IPS-18c (cell line): ENCODE results near the gene GPX2.

Source experiments
- H3K4me3 ChIP-seq: 2 replicates; pipeline ENCODE4 v1.7.0; 2013; ENCODE audit warnings: low read depth, mild to moderate bottlenecking, low read length, moderate library complexity; ENCODE audit not compliant: insufficient read depth
- H3K9me3 ChIP-seq: one replicate; pipeline ENCODE4 v1.6.1; 2013; ENCODE audit warnings: mild to moderate bottlenecking, low read length, moderate library complexity; ENCODE audit not compliant: control insufficient read depth, insufficient read depth

Gene GPX2

GRCh38 chr14:64947710-64948611, 5.4 kb upstream of the GPX2 start:
- Histone ChIP-seq H3K4me3 (no peak overlapping the region), H3K9me3 (no peaks in the 10 kb centered on the region)

- no peaks in the 10 kb centered on the region for H3K9me3 ChIP-seq
- H3K4me3 ChIP-seq: no peak overlapping the region
These were observed 3.9 kb upstream of the GPX2 start for GRCh38 chr14:64946310-64947045.

- no peaks in the 10 kb centered on the region for H3K9me3 ChIP-seq
- no peak overlapping the region for H3K4me3 ChIP-seq
These were observed 3.1 kb upstream of the GPX2 start for GRCh38 chr14:64945431-64946178.

GRCh38 chr14:64944861-64945260, 2.3 kb upstream of the GPX2 start:
- Histone ChIP-seq H3K9me3 (no peaks in the 10 kb centered on the region), H3K4me3 (no peak overlapping the region)

- Histone ChIP-seq H3K4me3 (no peak overlapping the region), H3K9me3 (no peaks in the 10 kb centered on the region)
These were observed 1.5 kb upstream of the GPX2 start for GRCh38 chr14:64944041-64944440.

GRCh38 chr14:64943556-64943955, 1.0 kb upstream of the GPX2 start:
- Histone ChIP-seq H3K4me3 (no peak overlapping the region), H3K9me3 (no peaks in the 10 kb centered on the region)

GRCh38 chr14:64940336-64940910, 2.1 kb downstream of the GPX2 start:
- Histone ChIP-seq H3K9me3 (no peaks in the 10 kb centered on the region), H3K4me3 (no peak overlapping the region)

- Histone ChIP-seq H3K9me3 (no peaks in the 10 kb centered on the region), H3K4me3 (no peak overlapping the region)
These were observed 2.7 kb downstream of the GPX2 start for GRCh38 chr14:64939817-64940190.

- no peaks in the 10 kb centered on the region for H3K9me3 ChIP-seq
- no peak overlapping the region for H3K4me3 ChIP-seq
These were observed 3.4 kb downstream of the GPX2 start for GRCh38 chr14:64938972-64939816.

- Histone ChIP-seq H3K9me3 (no peaks in the 10 kb centered on the region), H3K4me3 (no peak overlapping the region)
These were observed 4.7 kb downstream of the GPX2 start for GRCh38 chr14:64937821-64938193.

GRCh38 chr14:64937171-64937820, 5.2 kb downstream of the GPX2 start:
- Histone ChIP-seq H3K4me3 (no peak overlapping the region), H3K9me3 (no peaks in the 10 kb centered on the region)

- H3K9me3 ChIP-seq: no peaks in the 10 kb centered on the region
- no peak overlapping the region for H3K4me3 ChIP-seq
These were observed 7.0 kb downstream of the GPX2 start for GRCh38 chr14:64935508-64935907.

- no peaks in the 10 kb centered on the region for H3K9me3 ChIP-seq
- no peak overlapping the region for H3K4me3 ChIP-seq
These were observed 8.1 kb downstream of the GPX2 start for GRCh38 chr14:64934338-64934929.

GRCh38 chr14:64932231-64932630, 10.3 kb downstream of the GPX2 start:
- H3K9me3 ChIP-seq: no peaks in the 10 kb centered on the region
- no peak overlapping the region for H3K4me3 ChIP-seq

GRCh38 chr14:64931123-64931522, 11.4 kb downstream of the GPX2 start:
- H3K4me3 ChIP-seq: no peak overlapping the region
- H3K9me3 ChIP-seq: no peaks in the 10 kb centered on the region
